ENCODE data around the gene PCLO. TPM values are rescaled to one million over a fixed set of nuclear protein-coding genes. Genes with fewer than 3 reads are reported as not detected.

PCLO gene
- polyA plus RNA-seq, 2 of the 4 experiments (the other 2 are of a cell fraction): 0.41 to 1.1 TPM

DNA sequence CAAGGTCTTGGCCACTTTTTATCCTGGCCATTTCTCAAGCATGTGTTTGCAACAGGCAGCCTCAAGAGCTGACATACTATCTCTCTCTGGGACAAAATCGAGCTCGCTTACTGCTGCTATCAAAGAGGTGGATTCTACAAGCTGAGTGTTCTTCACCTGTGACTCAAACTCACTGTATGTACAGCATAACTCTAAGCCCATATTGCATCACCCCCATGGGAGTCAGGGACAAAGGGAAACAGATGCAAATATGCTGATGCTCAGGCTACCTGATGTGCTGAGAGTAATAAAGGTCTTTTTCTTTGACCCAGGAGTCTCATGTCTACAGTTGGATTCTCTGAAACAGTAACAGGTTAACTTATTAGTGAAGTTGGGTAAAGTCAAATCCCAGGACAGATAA lies 45.2 kb downstream of the PCLO start:
- TF ChIP-seq CTCF (IDR thresholded peaks at IDR 0.05) (no peak), RAD21 (conservative IDR thresholded peaks at IDR 0.05 in 1 of 2, IDR thresholded peaks at IDR 0.05 in 1 of 2) (no peak), BHLHE40 (IDR thresholded peaks at IDR 0.05; ENCODE audit: low read depth, low read length) (no peak), EHF (CRISPR knock-in tag; IDR thresholded peaks at IDR 0.05) (no peak), RNF2 (IDR thresholded peaks at IDR 0.05; ENCODE audit: borderline replicate concordance, low read depth) (no peak), ATOH8 (CRISPR knock-in tag; IDR thresholded peaks at IDR 0.05; ENCODE audit: low read depth) (no peak), CBX8 (IDR thresholded peaks at IDR 0.05) (no peak)
- TF ChIP-seq, protein P1, sequence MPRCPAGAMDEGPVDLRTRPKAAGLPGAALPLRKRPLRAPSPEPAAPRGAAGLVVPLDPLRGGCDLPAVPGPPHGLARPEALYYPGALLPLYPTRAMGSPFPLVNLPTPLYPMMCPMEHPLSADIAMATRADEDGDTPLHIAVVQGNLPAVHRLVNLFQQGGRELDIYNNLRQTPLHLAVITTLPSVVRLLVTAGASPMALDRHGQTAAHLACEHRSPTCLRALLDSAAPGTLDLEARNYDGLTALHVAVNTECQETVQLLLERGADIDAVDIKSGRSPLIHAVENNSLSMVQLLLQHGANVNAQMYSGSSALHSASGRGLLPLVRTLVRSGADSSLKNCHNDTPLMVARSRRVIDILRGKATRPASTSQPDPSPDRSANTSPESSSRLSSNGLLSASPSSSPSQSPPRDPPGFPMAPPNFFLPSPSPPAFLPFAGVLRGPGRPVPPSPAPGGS (IDR thresholded peaks at IDR 0.05): no peak
- FAIRE-seq (no peak), ATAC-seq (no peak), DNase-seq (ENCODE audit: low read depth in 1 of 2, low spot score in 1 of 2) (no peak)
- Histone ChIP-seq H3K4me2 (no peak overlapping the region), H3K27ac (no peak overlapping the region), H3K4me3 (no peak overlapping the region), H3K4me1 (no peaks in the 10 kb centered on the region), H3K9me3 (peaks cover 6% of the 10 kb centered on the region; the same call in 2 of the 3 replicates)
- POLR2A ChIA-PET: no interaction called here
- WGBS (ENCODE audit: missing lambda C conversion rate): 38% methylated on average over 2 of the region's 2 CpGs
- CTCF ChIA-PET: no interaction called here

- H3K4me1 ChIP-seq: no peaks in the 10 kb centered on the region
- ChIA-PET POLR2A (no interaction called here), CTCF (no interaction called here)
- no peak for TF ChIP-seq HMGXB4 (CRISPR knock-in tag; IDR thresholded peaks at IDR 0.05; ENCODE audit: borderline replicate concordance)
- H3K4me3 ChIP-seq: no peak overlapping the region
- FAIRE-seq (no peak), DNase-seq (ENCODE audit: low read depth in 1 of 2, low spot score in 1 of 2) (no peak), ATAC-seq (no peak)
- no peak overlapping the region for H3K27ac ChIP-seq
- 21% methylated on average over 2 of the region's 2 CpGs for WGBS (ENCODE audit: missing lambda C conversion rate)
- H3K4me2 ChIP-seq: no peak overlapping the region
- no peaks in the 10 kb centered on the region for H3K9me3 ChIP-seq
Observed at GRCh38 chr7:83111391-83111790, 51.3 kb downstream of the PCLO start.

DNA sequence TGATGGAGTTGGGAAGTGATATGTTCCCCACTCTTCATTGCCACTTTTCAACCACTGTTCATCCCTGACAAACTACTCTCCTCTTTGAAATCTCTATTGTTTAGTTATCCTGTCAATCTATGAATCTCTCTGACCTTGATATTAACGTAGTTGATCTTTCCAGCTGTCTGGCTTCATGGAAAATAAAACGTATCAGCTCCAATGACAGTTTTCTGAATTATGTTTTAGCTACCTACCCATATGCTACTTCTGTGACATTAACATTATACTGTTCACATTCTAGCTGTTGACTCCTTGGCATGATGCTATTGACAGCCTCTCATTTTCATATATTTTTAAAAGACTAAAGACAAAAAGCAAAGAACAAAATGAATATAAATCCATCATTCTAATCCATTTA lies 53.3 kb downstream of the PCLO start:
- Histone ChIP-seq H3K4me1 (no peaks in the 10 kb centered on the region), H3K9me3 (no peaks in the 10 kb centered on the region), H3K27ac (no peak overlapping the region), H3K4me2 (no peak overlapping the region), H3K4me3 (no peak overlapping the region)
- DNase-seq (ENCODE audit: low read depth in 1 of 2, low spot score in 1 of 2) (no peak), ATAC-seq (no peak), FAIRE-seq (no peak)
- ChIA-PET POLR2A (no interaction called here), CTCF (no interaction called here)
- 14% methylated on average over 2 of the region's 2 CpGs for WGBS (ENCODE audit: missing lambda C conversion rate)
- TF ChIP-seq ZNF302 (CRISPR knock-in tag; IDR thresholded peaks at IDR 0.05): no peak
- TF ChIP-seq ESRRA (IDR thresholded peaks at IDR 0.05; ENCODE audit: borderline replicate concordance, low read length): no peak
- no peak for TF ChIP-seq CHD4 (IDR thresholded peaks at IDR 0.05; ENCODE audit: borderline replicate concordance)
- TF ChIP-seq FOXS1 (CRISPR knock-in tag; IDR thresholded peaks at IDR 0.05): no peak
- TF ChIP-seq RCOR1 (IDR thresholded peaks at IDR 0.05; ENCODE audit: low read depth, low read length): no peak
- no peak for TF ChIP-seq RAD21 (conservative IDR thresholded peaks at IDR 0.05 in 1 of 2, IDR thresholded peaks at IDR 0.05 in 1 of 2)
- no peak for TF ChIP-seq HOXB5 (CRISPR knock-in tag; IDR thresholded peaks at IDR 0.05)
- TF ChIP-seq, protein P2, sequence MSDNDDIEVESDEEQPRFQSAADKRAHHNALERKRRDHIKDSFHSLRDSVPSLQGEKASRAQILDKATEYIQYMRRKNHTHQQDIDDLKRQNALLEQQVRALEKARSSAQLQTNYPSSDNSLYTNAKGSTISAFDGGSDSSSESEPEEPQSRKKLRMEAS (IDR thresholded peaks at IDR 0.05): no peak
- TF ChIP-seq HEYL (CRISPR knock-in tag; IDR thresholded peaks at IDR 0.05): no peak
- no peak for TF ChIP-seq ZFP36 (IDR thresholded peaks at IDR 0.05; ENCODE audit: borderline replicate concordance, partially characterized antibody)
- no peak for TF ChIP-seq TP53 (CRISPR knock-in tag; IDR thresholded peaks at IDR 0.05)
- no peak for TF ChIP-seq GATA3 (IDR thresholded peaks at IDR 0.05; ENCODE audit: borderline replicate concordance)
- TF ChIP-seq ATOH8 (CRISPR knock-in tag; IDR thresholded peaks at IDR 0.05; ENCODE audit: low read depth): no peak

Measured in A549 (cell line).